B cell (primary cell): ENCODE data around the gene CTRL. TPM values are rescaled to one million over a fixed set of nuclear protein-coding genes. Genes with fewer than 3 reads are reported as not detected.

Experiments used
- ATAC-seq: fragments of 200-7000 bp; cut with Tn5 transposase; one replicate; pipeline ENCODE4 v1.10.0; 2021; ENCODE audit warnings: low read depth, mild to moderate bottlenecking, moderate number of reproducible peaks, moderate library complexity
- CTCF ChIA-PET: fragments of 350-600 bp; sonication (Branson Sonifier 250); formaldehyde crosslinking; loops from one replicate; lab custom pipeline; 2021; ENCODE audit warnings: antibody characterized with exemption, inconsistent platforms; lab: Charles Lee
- POLR2A ChIA-PET: fragments of 350-600 bp; sonication (Branson Sonifier 250); formaldehyde crosslinking; loops from one replicate; lab custom pipeline; 2021; ENCODE audit warnings: antibody characterized with exemption; lab: Charles Lee
- DNase-seq: peaks from one replicate; pipeline ENCODE4 v3.0.0; 2013
- H2AFZ ChIP-seq: 2 replicates; pipeline ENCODE4 v1.6.1; 2012; ENCODE audit warnings: mild to moderate bottlenecking, low read depth, low read length; ENCODE audit not compliant: insufficient read depth, poor library complexity, severe bottlenecking
- H3K27ac ChIP-seq, 2 donors: 1 replicate in 1 of 2; 2 replicates in 1 of 2; pipeline ENCODE4 v1.5.1; 2012 to 2013; ENCODE audit warnings: low read length in 2 of 2, mild to moderate bottlenecking in 2 of 2, moderate library complexity in 1 of 2
- H3K27me3 ChIP-seq, 4 experiments: fragments of 200-600 bp in 1 of 4; sonication (generic) in 1 of 4; replicated peaks in 1 of 4; 1 replicate in 2 of 4; 2 replicates in 2 of 4; pipeline versions ENCODE4 v1.6.1 to v1.7.0; 2013 to 2016; ENCODE audit warnings: low read length in 3 of 4, mild to moderate bottlenecking in 2 of 4, mixed read lengths in 1 of 4, moderate library complexity in 1 of 4; ENCODE audit not compliant: insufficient read depth in 4 of 4, control insufficient read depth in 3 of 4; ENCODE audit errors: control extremely low read depth in 1 of 4
- H3K36me3 ChIP-seq, 2 experiments: replicated peaks in 1 of 2; 1 replicate in 1 of 2; 2 replicates in 1 of 2; pipeline versions ENCODE4 v1.6.1 to v1.7.1; 2013; ENCODE audit warnings: low read length in 1 of 2; ENCODE audit not compliant: insufficient read depth in 2 of 2, control insufficient read depth in 1 of 2; ENCODE audit errors: control extremely low read depth in 1 of 2, extremely low read depth in 1 of 2
- H3K4me1 ChIP-seq, 2 donors: fragments of 200-600 bp in 1 of 2; sonication (generic) in 1 of 2; 1 replicate in 1 of 2; 2 replicates in 1 of 2; pipeline versions ENCODE4 v1.5.1 to v1.6.1; 2013 to 2017; ENCODE audit warnings: low read length in 2 of 2; ENCODE audit not compliant: control insufficient read depth in 2 of 2, insufficient read depth in 2 of 2
- H3K4me2 ChIP-seq: replicated peaks from 2 replicates; pipeline ENCODE3; 2012; ENCODE audit warnings: mild to moderate bottlenecking, low read depth, low read length; ENCODE audit not compliant: poor library complexity, severe bottlenecking
- H3K4me3 ChIP-seq, 5 experiments: fragments of 200-600 bp in 1 of 5; sonication (generic) in 1 of 5; 1 replicate in 3 of 5; 2 replicates in 2 of 5; pipeline versions ENCODE4 v1.5.1 to v1.7.0; 2011 to 2016; ENCODE audit warnings: low read length in 4 of 5, mild to moderate bottlenecking in 4 of 5, low read depth in 2 of 5, control low read depth in 1 of 5, moderate library complexity in 1 of 5; ENCODE audit not compliant: insufficient read depth in 1 of 5; ENCODE audit errors: control extremely low read depth in 1 of 5, extremely low read depth in 1 of 5
- H3K79me2 ChIP-seq: fragments of 200-600 bp; sonication (generic); one replicate; pipeline ENCODE4 v1.6.0; 2016; ENCODE audit warnings: low read length; ENCODE audit not compliant: control insufficient read depth, insufficient read depth
- H3K9ac ChIP-seq: fragments of 200-600 bp; sonication (generic); 2 replicates; pipeline ENCODE4 v1.6.1; 2017; ENCODE audit warnings: mild to moderate bottlenecking, low read length, moderate library complexity
- H3K9me3 ChIP-seq, 3 donors: one replicate each; pipeline versions ENCODE4 v1.6.1 to v1.7.1; 2013; ENCODE audit warnings: low read length in 2 of 3; ENCODE audit not compliant: control insufficient read depth in 2 of 3, insufficient read depth in 1 of 3; ENCODE audit errors: control extremely low read depth in 1 of 3
- H4K20me1 ChIP-seq: 2 replicates; pipeline ENCODE4 v1.6.0; 2012; ENCODE audit warnings: mild to moderate bottlenecking, low read length; ENCODE audit not compliant: insufficient read depth, control insufficient read depth, poor library complexity, severe bottlenecking
- H3K27ac Mint-ChIP-seq: one replicate; pipeline ENCODE4 v1.8.0; 2021; ENCODE audit warnings: mixed read lengths
- H3K27me3 Mint-ChIP-seq: one replicate; pipeline ENCODE4 v1.8.0; 2021; ENCODE audit warnings: mixed read lengths
- H3K4me1 Mint-ChIP-seq: one replicate; pipeline ENCODE4 v1.8.0; 2021; ENCODE audit warnings: mixed read lengths
- H3K4me3 Mint-ChIP-seq: one replicate; pipeline ENCODE4 v1.8.0; 2021; ENCODE audit warnings: mixed read lengths
- H3K9me3 Mint-ChIP-seq: one replicate; pipeline ENCODE4 v1.8.0; 2022; ENCODE audit warnings: mixed read lengths; ENCODE audit not compliant: insufficient read depth
- CTCF ChIP-seq: fragments of 200-600 bp; IDR thresholded peaks from one replicate; pipeline ENCODE4 v1.8.0; 2022; ENCODE audit warnings: antibody characterized with exemption, mild to moderate bottlenecking
- EZH2 ChIP-seq: IDR thresholded peaks from 2 replicates; pipeline ENCODE4 v1.6.1; 2012; ENCODE audit warnings: borderline replicate concordance, low read depth, mild to moderate bottlenecking, moderate library complexity, low read length; ENCODE audit not compliant: insufficient read depth, poor library complexity, severe bottlenecking
- WGBS: methylation state at CpG from one replicate; pipeline ENCODE4 v1.1.5; 2013; ENCODE audit warnings: missing lambda C conversion rate; ENCODE audit not compliant: insufficient coverage; 5-methylcytosine and 5-hydroxymethylcytosine counted together
- intact Hi-C: fragments of 100-400 bp; cut with micrococcal nuclease; formaldehyde crosslinking; loops from one replicate; pipeline ENCODE4 v1.10.0; 2022
- polyA plus RNA-seq: library from polyadenylated mRNA; depleted of rRNA; stranded (reverse); fragments of >200 nt; gene quantifications from 2 replicates; pipeline ENCODE4 v1.2.3, GENCODE V29; 2012
- total RNA-seq, 2 donors: library from RNA; stranded (reverse); fragments of 120-200 nt in 1 of 2; gene quantifications; 1 replicate in 1 of 2; 2 replicates in 1 of 2; pipeline versions ENCODE4 v1.2.3 to v1.2.4, GENCODE V29; 2013 to 2022

The CTRL gene
- total and polyA plus RNA-seq, 2 donors (not counting 1 experiment from before 2014, with no cell fraction given): 5.8 to 19.0 TPM

GRCh38 chr16:67943619-67944504 lies 12.2 kb upstream of the CTRL start, which contains the start of gene LCAT:
TSS of gene LCAT (minus strand) at chr16:67944120. CDS start at chr16:67944101, 19 bp downstream.
- no peak within 1 kb of the TSS for H2AFZ ChIP-seq
- H3K9ac ChIP-seq: no peak within 1 kb of the TSS
- peaks cover 14% of the 10 kb centered on the region for H3K4me1 Mint-ChIP-seq
- 93% methylated on average over 22 of the region's 23 CpGs for WGBS
- H3K27me3 Mint-ChIP-seq: no peaks in the 10 kb centered on the region
- no peak within 1 kb of the TSS for H3K4me2 ChIP-seq
- no peak within 1 kb of the TSS for H3K27ac ChIP-seq
- no peak within 1 kb of the TSS for H3K27ac Mint-ChIP-seq
- no peak for DNase-seq
- no peaks in the 10 kb centered on the region for H3K27me3 ChIP-seq
- no peaks in the 10 kb centered on the region for H3K9me3 Mint-ChIP-seq
- H3K79me2 ChIP-seq: peaks cover 52% of the 10 kb centered on the region
- H3K4me1 ChIP-seq: peaks cover 10 to 24% of the 10 kb centered on the region in 2 donors
- ChIA-PET POLR2A (interaction anchor here (0.5 to 0.6 kb wide), 3 partner anchors 23 to 130 kb away, joined by 3 to 7 read pairs (median 3); no protein-coding TSS in a partner anchor), CTCF (interaction anchor here (0.6 to 2.9 kb wide), 4 partner anchors 16 to 229 kb away, joined by 3 to 12 read pairs (median 5); partner anchors contain the start of gene NRN1L)
- H3K4me3 Mint-ChIP-seq: no peak within 1 kb of the TSS
- intact Hi-C loops: no loop called here
- ATAC-seq: no peak
- TF ChIP-seq EZH2: no peak
- TF ChIP-seq CTCF: no peak
- no peaks in the 10 kb centered on the region for H3K9me3 ChIP-seq
- H4K20me1 ChIP-seq: peaks cover 11% of the 10 kb centered on the region
- H3K4me3 ChIP-seq: no peak within 1 kb of the TSS
- H3K36me3 ChIP-seq: peaks cover 0 to 9% of the 10 kb centered on the region in 2 experiments

- Histone ChIP-seq H3K4me1 (peaks cover 10 to 24% of the 10 kb centered on the region in 2 donors), H4K20me1 (peaks cover 11% of the 10 kb centered on the region), H3K9ac (no peak overlapping the region), H3K27ac (no peak overlapping the region), H3K4me3 (no peak overlapping the region), H3K36me3 (peaks cover 0 to 9% of the 10 kb centered on the region in 2 experiments), H3K27me3 (no peaks in the 10 kb centered on the region), H3K79me2 (peaks cover 52% of the 10 kb centered on the region), H3K4me2 (no peak overlapping the region), H3K9me3 (no peaks in the 10 kb centered on the region), H2AFZ (no peak overlapping the region)
- WGBS: 97% methylated on average over 6 of the region's 6 CpGs
- no peak for ATAC-seq
- H3K9me3 Mint-ChIP-seq: no peaks in the 10 kb centered on the region
- ChIA-PET CTCF (interaction anchor here (0.9 to 2.9 kb wide), 3 partner anchors 15 to 98 kb away, joined by 3 to 12 read pairs (median 5); partner anchors contain the start of gene NRN1L), POLR2A (interaction anchor here (0.6 kb wide), 3 partner anchors 23 to 826 kb away, joined by 3 to 7 read pairs (median 3); no protein-coding TSS in a partner anchor)
- no peak overlapping the region for H3K27ac Mint-ChIP-seq
- intact Hi-C loops: no loop called here
- no peak for TF ChIP-seq CTCF
- TF ChIP-seq EZH2: no peak
- no peak for DNase-seq
- no peaks in the 10 kb centered on the region for H3K27me3 Mint-ChIP-seq
- peaks cover 14% of the 10 kb centered on the region for H3K4me1 Mint-ChIP-seq
- H3K4me3 Mint-ChIP-seq: no peak overlapping the region
Observed at GRCh38 chr16:67943256-67943618, 11.6 kb upstream of the CTRL start.
